Measurements from ENCODE around the gene FBN1.

FBN1 gene

DNA sequence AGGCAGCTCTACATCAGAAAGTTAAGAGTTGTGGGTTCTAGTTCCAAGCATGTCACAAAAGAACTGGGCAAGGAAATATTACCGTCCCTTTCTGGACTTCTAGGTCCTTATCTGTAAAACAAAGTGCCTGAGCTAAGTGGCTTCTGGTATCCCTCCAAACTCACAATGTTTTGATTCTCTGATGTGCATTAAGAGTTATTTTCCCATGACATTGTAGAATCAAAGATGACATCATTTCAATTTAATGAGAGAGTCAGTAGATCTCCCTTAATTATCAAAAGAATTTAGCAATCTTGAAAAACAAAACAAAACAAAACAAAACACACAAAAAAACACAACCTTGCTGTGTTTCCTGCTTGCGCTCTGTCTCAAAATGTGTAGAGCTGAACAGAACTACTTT, 225.6 kb downstream of the FBN1 start:
- no peak for DNase-seq

DNA sequence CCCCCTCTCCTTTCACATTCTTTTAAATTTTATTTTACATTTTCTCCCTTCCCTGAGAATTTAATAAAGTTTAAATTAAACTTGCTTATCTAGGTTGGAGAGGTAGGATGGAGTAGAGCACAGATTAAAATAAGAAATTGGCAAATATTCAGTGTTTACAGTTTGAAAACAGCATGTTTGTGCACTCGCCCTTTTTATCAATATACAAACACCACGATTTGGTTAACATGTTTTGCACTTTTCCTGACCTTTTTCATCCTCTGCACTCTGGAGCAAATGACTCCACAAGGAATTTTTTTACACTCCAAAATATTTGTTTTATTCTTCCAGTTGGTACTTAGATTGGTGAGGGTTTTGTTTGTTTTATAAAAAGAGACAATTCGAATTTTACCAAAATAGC, 227.2 kb downstream of the FBN1 start:
- no peak for DNase-seq

DNA sequence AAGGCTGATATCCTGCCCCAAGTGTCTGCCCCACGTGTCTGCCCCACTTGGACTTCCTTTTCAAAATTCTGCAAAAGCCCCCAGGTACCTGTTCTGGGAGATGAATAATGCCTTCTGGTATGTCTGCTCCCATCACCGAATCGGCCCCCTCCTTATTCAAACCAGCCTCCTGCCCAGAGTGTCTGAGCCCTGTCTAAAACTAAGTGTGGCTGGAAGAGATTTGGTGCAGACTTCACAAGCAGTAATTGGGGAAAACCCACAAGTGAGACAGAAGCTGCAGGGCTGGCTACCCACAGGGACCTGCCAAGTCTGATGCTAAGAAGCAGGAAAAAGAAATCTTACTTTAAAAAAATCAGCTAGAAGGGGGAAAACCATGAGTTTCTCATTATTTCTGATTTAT, 229.2 kb downstream of the FBN1 start:
- DNase-seq: no peak

DNA sequence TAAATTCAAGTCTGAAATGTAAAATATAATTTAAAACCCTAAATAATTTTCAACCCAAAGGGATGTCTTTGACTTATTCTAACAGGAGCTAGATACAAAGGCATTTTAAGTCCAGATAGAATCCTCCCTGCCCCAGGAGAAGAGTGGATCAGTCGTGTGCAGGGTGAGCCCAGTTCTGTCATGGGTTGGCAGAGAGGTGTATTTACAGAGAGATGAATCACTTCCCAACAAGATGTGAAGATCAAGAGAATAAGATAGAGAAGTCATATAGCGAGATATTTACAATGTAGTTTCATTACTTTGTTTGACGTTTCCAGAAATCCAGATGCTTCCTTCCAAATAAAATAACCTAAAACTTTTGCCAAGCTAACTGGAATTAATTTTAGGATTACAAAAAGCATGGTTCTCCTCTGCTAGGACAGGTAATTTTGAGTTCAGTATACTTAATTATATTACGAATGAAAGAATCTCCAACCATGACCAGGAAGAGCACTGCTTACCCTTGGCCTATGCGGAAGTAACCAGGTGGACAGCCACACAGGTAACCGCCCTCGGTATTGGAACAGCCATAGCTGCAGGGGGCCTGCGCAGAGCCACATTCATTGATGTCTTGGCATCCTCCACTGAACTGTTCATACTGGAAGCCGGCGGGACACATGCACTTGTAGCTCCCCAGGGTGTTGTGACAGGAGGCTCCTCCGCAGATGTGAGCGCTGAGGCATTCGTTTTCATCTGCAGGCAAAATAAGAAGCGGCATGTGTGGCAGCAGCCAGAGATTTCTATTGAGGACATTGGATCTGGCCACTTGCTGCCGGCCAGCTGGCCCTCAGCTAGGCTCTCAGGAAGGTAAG, 230.2 kb downstream of the FBN1 start:
- DNase-seq: no peak

DNA sequence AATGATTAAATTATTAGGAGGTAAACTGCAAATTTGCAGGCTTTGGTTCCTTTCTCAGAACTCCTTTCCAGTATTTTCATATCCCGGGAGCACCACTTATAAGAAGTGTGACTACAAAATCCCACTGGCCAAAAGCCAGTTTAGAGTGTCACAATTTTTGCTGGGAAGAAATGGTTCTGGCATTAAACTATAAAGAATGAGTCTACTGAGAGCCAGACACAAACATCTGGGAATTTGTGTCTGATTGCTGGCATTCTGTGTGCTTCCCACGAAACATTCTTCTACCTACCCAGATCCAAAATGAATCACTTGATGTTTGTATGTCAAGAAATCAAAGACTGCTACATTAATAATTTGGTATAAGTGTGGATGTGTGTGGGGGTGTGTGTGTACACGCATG, 231.5 kb downstream of the FBN1 start:
- DNase-seq: no peak

DNA sequence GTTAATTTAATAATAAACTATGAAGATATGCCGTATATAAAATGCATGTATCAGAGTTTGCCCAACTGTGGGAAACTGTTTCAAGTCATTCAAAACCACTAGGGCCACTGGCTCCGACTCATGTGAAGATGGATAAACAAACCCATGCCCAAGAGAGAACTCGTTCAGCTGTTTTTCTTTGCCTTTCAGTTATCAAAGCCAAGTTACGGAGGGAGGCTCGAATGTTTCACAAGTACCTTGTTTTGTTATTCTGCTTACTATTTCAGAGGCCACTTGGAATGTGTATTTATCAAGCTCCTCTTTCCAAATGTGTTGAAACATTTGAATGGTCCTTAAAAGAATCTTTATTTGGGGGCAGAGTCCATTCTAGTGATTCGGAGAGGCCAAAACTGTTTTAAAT, 232.2 kb downstream of the FBN1 start:
- no peak for DNase-seq

DNA sequence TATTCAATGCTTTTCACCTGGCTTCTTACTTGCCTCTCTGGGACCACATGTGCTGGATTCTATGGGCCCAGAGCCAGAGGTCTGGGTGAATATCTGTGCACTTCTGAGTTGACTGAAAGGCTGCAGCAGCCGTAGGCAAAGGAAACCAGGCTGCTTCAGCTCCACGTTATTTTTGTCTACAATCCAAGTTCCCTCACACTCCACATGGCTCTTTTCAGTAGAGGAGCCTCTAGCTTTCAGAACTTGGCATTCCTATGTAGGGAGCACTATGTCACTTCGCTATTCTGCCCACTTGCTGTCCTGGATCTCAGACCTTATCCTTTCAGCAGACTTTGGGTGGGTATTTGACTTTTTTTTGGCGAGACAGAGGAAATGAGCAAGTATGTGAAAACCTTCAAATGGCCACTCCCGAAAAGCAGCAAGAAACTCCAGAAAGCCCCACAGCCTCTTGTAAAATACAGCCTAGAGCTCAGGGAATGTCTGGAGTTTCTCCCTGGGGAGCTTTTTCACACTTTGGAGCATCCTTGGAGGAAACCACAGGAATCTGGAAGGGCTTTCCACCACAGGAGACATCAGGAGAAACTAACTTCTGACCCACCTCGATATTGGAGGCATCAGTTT, 233.4 kb downstream of the FBN1 start:
- DNase-seq: no peak

DNA sequence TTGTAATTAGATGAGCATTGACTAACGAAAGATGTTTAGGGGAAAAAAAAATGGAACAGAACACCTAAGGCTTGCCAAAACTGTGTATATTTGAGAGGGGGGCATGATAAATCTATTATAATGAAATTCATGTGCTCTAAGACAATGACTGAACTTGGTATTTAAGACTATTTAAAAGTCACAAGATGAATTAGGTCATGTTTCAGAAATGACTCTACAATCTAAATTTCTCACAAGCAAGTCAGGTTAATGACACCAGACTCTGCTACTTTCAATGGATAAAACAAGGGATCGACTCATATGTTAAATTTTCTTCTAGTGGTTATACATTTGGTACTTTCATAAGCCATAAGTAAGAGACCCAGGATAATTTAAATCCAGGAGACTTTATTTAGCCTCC, 235.9 kb downstream of the FBN1 start:
- DNase-seq: no peak

DNA sequence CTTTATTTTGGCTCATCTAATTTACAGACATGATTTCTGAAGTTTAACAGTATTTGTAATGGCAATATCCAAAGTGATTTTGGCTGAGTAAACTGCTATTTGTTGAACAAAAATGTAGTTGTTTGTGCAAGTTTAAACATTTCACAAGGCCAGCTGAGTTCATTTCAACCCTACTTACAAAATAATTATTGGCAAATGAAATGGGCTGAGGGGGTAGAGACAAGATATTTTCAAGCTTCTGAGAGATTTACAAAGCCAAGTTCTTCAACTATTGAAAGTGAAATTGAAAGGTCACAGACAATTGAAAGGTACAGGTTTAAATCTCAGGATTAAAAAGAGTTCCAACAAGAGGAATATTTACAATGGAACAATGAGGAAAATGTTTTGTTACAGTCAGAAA, 237.2 kb downstream of the FBN1 start:
- DNase-seq: no peak

DNA sequence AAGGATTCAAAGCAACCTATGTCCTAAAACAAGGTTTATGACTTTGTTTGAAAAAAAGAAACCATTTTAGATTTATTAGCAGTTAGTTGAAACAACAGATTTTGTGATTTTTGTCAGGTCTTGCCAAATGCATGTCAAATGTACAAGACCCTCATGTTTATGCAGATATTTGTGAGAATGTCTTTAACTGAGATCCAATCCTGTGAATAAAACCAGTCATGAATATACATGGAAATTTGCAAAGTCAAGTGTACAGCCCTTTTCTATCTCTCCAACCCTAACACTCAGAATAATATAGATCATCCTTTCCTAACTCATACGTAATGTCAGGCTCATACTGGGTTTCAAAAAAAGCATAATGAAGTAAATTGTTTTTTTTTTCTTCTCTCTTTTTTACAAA, 237.9 kb downstream of the FBN1 start:
- DNase-seq: no peak

DNA sequence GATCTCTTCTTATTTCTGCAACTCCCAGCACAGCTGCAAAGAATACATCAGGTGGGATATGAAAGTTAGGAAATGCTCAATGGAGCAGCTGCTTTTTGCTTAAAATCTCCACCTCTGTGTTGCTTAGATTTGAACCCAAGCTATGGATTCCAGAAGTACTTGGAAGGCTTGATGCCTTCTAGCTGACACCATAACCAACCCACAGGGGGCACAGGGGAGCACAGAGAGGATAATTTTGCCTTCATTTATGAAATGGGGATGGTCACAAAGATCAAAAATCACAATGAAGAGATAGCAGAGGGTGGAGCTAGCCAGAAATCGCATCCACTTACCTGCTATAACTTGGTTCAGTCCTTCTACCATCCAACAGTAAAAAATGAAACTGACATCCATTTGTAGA, 238.6 kb downstream of the FBN1 start:
- no peak for DNase-seq

DNA sequence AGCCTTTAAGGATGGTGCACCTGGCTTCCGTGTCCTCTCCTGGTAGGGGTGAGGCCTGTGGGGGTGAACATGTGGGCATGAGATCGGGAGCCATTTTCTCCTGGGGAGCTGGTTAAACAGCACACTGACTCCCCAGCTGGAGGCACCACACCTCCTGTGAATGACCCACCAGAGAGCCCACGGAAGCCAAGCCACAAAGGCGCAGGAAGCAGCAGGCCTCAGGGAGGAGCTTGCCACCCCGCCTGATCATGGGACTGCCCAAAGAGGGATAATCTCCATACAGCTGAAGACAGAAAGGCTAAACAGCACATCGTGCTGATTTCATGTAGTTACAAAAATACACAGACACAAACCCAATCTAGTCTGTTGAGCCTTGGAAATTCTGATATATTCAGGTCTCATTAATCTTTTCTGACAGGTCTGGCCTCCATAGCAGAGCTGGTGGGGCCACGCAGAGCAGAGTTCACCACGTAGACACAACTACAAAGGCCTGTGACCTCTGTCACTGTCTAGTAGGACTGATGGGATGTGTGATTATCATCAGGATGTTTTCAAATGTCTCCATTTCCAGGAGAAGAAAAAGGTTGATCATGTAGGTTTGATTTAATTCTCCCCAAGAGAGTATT, 239.1 kb downstream of the FBN1 start:
- no peak for DNase-seq

DNA sequence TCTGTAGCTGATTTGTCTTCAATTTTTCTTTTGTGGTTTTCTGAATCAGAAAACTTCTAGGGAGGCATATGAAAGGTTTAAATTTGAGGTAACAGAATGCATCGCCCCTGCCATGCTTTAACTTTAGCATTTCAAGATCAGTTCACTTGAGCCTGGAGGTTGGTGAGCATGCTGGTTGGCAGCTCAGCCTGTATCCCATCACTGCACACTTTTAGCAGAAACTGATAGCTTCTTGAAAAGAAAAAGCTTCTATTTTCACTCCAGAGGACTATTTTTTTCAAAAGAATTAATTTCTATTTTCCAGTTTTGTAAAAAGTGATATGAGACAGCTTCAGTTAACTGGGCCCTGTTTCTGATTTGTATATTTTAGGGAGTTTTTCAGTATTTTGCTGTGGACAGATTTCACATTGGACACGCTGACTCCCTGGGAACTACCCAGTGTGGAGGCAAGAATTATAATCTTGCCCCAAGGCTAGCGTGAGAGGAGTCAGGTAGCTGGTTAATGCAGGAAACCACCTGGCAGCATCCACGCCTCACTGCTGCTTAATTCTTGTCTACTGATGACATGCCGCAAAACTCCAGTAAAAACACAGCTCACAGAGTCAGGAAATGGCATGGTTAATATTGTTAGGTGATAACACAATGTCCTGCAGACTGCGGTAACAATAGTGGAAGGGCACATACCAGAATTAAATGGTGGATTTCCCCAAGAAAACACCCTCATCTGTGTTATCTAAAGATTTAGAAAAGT, 242.9 kb downstream of the FBN1 start:
- no peak for DNase-seq

DNA sequence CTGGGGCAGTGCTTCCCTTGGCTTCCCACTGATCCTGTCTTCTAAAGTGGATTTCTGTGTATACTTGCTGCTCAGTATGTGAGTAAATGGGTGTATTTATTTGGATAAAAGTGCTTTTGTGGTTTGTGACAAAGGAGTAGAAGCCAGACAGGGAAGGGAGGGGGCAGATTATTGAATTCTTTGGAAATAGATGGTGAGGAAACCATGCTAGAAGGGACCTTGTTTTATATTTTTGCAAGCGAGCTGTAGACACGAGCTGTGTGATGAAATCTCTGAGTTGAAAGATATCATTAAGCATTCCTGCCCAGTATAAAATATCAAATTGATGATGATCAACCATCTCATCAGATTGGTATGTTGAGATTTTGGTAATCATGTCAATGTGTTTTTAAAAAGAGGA, 245.4 kb downstream of the FBN1 start:
- DNase-seq: no peak

DNA sequence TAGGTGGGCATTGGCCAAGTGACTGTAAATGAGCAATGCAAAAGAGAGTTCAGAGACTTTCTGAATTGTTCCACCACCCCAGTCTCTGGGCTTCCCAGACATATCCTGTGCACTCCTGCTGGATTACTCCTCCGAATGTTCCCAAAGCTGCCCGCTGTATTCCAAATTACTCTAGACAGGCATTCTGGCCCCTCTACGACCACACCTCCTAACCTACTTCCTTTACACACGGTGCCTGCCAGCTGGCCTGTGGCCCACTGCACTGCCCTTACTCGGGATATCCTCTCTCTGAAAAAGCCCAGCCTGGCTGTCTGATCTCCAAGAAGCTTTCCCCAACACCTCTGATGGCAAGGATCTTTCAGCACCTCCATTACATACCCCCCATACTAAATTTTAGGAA, 247.7 kb downstream of the FBN1 start:
- no peak for DNase-seq

DNA sequence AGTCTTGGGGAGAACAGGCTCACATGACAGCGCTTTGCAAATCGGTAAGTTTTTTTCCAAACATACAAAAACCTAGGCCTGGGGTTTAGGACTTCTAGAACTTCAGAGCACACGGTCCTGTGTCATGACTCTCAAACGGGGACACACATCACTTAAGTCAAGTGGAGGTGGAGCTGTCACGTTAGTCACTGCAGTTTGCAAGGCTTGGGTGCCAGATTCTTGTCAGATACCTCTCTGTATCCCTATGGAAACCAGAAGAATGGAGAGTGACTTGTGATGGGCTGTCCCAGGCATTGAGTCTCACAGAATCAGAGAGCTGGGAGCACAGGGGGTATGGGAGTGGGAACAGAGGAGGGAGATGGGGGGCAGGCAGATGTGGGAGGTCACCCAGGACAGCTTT, 249.5 kb downstream of the FBN1 start:
- DNase-seq: no peak

DNA sequence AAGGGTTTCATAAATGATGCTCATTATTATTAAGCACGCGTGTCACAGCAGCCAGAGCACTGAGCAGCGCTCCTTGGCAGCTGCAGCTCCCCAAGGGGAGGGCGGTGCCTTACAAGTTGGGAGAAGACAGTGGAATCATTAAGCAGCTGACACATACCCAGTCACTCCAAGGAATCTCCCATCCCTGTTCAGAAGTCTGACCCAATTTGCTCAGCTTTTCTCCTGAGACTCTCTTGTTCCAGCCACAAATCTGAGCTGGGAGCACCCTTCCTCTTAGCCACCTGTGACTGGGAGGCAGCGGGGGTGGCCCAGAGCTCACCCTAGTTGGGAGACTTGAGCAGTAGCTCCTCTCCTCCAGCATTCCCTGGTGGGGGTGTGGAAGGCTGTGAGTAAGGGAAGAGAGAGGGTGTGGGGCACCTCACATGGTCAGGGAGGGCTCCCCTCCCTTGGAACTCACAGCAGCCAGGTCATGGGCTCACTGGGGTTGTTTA, 249.9 kb downstream of the FBN1 start:
- no peak for DNase-seq

DNA sequence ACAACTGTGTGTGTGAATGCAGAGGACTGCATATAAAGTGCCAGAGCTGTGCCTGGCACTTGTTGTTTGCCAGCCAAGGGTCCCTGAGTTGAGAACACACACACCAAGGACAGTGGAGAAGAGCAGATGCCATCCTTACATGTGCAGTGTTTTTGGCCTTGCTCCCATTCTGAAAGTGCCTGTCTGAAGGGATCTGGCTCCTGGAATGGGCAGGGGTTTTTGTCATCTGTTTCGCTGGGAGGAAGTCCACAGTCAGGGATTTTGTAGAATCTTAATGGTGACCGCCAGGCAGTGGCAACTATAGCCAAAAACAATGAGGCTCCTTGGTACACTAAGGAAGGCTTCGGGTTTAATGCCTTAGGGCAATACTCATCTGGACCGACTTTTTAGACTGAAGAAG, 250.5 kb downstream of the FBN1 start:
- no peak for DNase-seq

DNA sequence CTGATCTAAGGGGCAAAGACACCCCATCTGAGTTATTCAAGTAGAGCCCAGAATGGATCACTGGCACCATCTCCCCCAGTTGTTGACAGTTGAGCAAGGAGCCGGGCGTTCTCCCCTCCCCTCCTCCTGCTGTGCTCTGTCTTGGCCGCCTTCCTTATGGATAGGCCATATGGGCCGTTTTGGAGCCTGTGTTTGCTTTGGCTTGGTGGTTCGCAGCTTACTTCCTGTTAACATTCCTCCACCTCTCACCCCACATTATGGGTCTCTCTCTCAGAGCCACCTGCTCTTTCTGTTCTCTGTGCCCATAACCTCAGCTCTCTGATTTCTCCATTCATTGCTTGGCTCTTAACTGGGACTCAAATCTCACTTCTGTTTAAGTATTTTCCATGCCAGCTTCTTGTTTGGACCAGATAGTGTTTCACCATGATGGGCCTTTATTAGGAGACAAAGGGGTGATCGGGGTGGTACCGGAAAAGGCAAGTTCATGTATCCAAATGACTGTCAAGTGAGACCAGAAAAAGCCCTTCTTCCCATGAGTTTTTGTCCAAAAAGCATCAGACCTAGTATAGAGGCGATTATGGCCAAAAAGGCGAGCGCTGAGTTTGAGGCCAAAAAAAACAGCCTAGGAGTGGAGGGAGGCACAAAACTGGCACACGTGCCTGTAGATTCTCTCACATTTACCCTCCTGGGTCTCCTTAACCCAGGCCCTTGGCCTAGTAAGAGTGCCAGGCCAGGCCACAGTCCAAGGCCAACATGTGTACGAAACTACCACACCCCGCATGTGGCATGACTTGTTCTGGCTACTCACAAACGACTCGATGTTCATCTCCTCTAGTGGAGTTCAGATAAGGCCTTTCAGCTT, 251.6 kb downstream of the FBN1 start:
- DNase-seq: no peak

DNA sequence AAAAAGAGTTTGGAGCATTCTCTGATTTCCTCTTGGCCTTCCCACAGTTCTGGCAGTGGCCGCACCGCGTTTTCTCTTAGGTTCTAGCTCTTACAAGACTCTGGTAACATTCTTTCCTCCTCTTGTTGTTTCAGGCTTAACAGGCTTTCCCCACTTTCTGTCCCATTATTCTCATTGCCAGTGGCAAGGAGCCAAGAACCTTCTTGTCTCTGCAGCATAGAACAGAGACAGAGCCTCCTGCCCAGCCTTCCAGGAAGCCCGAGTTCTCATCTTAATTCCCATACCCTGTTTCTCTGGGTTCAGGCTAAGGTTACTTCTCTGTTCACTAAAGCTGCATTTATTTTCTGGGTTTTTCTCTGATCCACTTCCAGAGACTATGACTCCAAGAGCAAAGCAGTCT, 253.2 kb downstream of the FBN1 start:
- DNase-seq: no peak

DNA sequence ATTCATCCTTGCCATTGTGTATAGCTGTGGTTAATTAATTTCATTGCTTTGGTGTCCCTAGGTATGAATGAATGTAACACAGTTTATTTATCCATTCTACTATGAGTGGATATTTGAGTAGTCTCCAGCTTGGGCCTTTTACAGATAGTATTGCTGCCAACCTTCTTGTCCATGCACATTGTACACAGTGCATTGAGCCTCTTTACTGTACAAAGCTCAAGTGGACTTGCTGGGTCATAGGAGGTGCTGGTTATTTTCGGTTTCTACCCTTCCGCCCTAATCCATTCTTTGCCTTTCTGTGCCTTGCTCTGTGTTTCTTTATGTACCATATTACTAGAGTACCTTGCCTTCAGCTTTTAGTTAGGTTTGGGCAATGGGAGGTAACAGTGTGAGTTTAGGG, 253.6 kb downstream of the FBN1 start:
- DNase-seq: no peak

DNA sequence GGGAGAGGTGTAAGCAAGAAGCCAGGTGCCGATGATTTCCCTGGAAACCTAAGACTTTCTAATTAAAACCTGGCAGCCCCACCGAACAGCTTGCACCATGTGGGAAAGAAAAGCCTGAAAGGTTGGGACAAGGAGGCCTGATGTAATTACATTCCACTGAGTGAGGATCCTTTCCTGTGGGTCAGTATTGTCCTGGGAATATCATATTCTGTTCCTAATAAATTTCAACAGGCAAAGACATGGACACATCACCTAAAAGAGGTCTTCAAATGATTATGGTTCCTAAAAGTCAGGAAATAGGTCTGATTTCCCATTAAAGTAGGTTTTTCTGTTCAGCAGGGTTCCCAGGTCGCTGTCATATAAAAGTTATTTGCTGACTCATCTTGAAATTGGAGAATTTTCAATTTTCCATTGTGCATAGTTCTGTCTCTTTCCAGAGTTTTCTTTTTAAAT, 255.8 kb downstream of the FBN1 start:
- DNase-seq: no peak

Measured in activated CD4-positive, CD25-positive, alpha-beta regulatory T cell (primary cell).